Effector memory CD8-positive, alpha-beta T cell (primary cell): ENCODE data around the gene SDHC.
A peak's percentile ranks its signal among the peaks of the same experiment; 100 is the strongest.
"Not testable (repeated sequence)": the region's sequence is repeated elsewhere in the genome, so short reads cannot be mapped to it uniquely, and the experiment has no call there.

Source experiments
- ATAC-seq: fragments of 150-1000 bp; cut with Tn5 transposase; replicated peaks from 2 replicates; pipeline ENCODE4 v1.10.0; 2021; ENCODE audit warnings: mild to moderate bottlenecking, moderate library complexity
- DNase-seq, 3 experiments: peaks; one replicate each; pipeline ENCODE4 v3.0.0; 2021
- H3K27ac Mint-ChIP-seq, 2 donors: one replicate each; pipeline ENCODE4 v1.8.0; 2022; ENCODE audit warnings: mild to moderate bottlenecking in 2 of 2, mixed read lengths in 2 of 2, moderate library complexity in 2 of 2
- H3K27me3 Mint-ChIP-seq, 2 donors: one replicate each; pipeline ENCODE4 v1.8.0; 2022; ENCODE audit warnings: mixed read lengths in 2 of 2
- H3K36me3 Mint-ChIP-seq: one replicate; pipeline ENCODE4 v1.8.0; 2022; ENCODE audit warnings: mild to moderate bottlenecking, moderate library complexity, mixed read lengths; ENCODE audit not compliant: insufficient read depth
- H3K4me1 Mint-ChIP-seq, 2 donors: one replicate each; pipeline ENCODE4 v1.8.0; 2022; ENCODE audit warnings: low read depth in 2 of 2, mixed read lengths in 2 of 2
- H3K4me3 Mint-ChIP-seq, 2 donors: one replicate each; pipeline ENCODE4 v1.8.0; 2022; ENCODE audit warnings: mild to moderate bottlenecking in 2 of 2, mixed read lengths in 2 of 2, moderate library complexity in 2 of 2
- H3K9me3 Mint-ChIP-seq, 2 donors: one replicate each; pipeline ENCODE4 v1.8.0; 2022; ENCODE audit warnings: mixed read lengths in 2 of 2

The SDHC gene

DNA sequence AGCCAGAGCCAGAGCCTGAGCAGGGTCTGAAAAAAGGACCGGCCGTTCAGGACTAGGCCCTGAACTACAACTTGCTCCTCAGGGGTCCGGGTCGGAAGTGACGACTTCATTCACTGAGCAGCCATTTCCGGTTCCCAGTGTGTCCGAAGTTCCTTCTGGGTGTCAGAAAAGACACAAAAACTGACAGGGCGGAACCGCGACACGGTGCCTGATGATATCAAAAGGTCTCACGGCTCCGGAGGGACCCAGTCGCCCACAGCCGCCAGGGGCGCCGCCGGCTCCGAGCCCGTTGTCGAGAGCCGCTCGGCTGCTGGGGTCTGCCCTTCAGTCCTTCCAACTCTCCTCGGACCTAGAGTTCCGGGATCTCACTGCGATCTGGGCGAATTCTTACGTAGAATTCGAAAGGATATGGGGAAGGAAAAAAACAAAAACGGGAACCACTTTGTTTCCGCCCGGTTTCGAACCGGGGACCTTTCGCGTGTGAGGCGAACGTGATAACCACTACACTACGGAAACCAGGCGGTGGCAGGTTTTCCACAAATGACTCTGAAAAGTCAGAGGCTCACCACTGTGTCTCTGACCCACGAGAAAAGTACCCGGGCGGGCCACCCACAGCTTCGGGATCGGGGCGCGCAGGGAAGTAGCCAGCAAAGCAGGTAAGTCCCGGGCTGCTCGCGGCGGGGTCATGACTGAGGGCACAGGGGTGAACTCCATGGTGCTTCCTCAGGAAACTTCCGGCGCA is 85.2 kb downstream of the SDHC start:
- H3K27ac Mint-ChIP-seq: peak overlapping the region; percentile 100
- peak; percentile 83 for ATAC-seq
- H3K9me3 Mint-ChIP-seq: no peaks in the 10 kb centered on the region
- peaks cover 31% of the 10 kb centered on the region for H3K36me3 Mint-ChIP-seq
- DNase-seq: peak; percentile 96
- peaks cover 29 to 37% of the 10 kb centered on the region in 2 donors for H3K4me1 Mint-ChIP-seq
- H3K4me3 Mint-ChIP-seq: peak overlapping the region; percentile 93 to 98
- peaks cover 4% of the 10 kb centered on the region in 2 donors for H3K27me3 Mint-ChIP-seq

DNA sequence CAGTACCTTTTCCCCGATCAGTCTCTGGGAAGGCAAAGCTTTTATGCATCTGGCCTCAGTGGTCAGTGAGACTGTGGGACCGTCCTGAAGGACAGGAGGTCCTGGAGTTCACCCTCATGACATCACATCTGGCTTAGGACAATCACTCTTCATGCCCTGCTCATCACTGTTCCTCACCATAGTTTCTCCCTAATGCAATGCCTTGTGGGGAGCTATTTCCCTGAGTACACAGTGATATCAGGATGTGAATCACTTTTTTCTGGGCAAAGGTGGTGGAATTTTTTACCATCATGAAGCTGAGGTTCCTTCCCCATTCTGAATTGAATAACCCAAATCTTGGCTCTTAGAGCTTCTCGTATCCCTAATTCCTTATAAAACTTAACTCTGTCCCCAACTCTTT is 88.3 kb downstream of the SDHC start:
- DNase-seq: no peak
- H3K27ac Mint-ChIP-seq: no peak overlapping the region
- no peak overlapping the region for H3K4me3 Mint-ChIP-seq
- ATAC-seq: no peak
- H3K4me1 Mint-ChIP-seq: peaks cover 29 to 43% of the 10 kb centered on the region in 2 donors
- H3K9me3 Mint-ChIP-seq: no peaks in the 10 kb centered on the region
- H3K36me3 Mint-ChIP-seq: peaks cover 34% of the 10 kb centered on the region
- peaks cover 0 to 4% of the 10 kb centered on the region in 2 donors for H3K27me3 Mint-ChIP-seq

DNA sequence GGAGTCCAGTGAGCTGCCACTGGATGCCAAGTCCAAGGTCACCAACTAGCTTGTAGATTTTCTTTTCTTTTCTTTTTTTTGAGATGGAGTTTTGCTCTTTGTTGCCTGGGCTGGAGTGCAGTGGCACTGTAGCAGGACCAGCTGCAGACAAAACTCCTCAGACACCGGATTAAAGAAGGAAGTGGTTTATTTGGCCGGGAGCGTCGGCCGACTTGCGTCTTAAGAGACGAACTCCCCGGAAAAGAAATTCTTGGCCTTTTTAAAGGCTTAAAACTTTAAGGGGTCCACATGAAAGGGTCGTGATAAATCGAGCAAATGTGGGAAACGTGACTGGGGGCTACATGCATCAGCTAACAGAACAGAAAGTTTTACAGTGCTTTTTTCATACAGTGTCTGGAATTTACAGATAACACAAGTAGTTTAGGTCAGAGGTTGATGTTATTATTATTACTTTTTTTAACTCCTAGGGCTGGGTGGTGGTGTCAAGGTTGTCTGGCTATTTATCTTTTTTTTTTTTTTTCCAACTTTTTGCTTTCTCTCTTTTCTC is 89.9 kb downstream of the SDHC start:
- Mint-ChIP-seq H3K36me3 (peaks cover 24% of the 10 kb centered on the region), H3K27ac (no peak overlapping the region), H3K4me3 (peak overlapping the region in 1 of 2 donors; percentile 29), H3K9me3 (no peaks in the 10 kb centered on the region), H3K4me1 (peaks cover 31 to 43% of the 10 kb centered on the region in 2 donors), H3K27me3 (peaks cover 0 to 4% of the 10 kb centered on the region in 2 donors)
- no peak for DNase-seq
- no peak for ATAC-seq

DNA sequence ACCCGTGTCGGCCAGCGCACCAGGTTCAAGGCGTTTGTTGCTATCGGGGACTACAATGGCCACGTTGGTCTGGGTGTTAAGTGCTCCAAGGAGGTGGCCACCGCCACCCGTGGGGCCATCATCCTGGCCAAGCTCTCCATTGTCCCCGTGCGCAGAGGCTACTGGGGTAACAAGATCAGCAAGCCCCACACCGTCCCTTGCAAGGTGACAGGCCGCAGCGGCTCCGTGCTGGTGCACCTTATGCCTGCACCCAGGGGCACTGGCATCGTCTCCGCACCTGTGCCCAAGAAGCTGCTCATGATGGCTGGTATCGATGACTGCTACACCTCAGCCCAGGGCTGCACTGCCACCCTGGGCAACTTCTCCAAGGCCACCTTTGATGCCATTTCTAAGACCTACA is 92.4 kb downstream of the SDHC start:
- not testable (repeated sequence) for H3K9me3 Mint-ChIP-seq, ATAC-seq, H3K27me3 Mint-ChIP-seq, H3K36me3 Mint-ChIP-seq, DNase-seq, H3K27ac Mint-ChIP-seq, H3K4me3 Mint-ChIP-seq
- H3K4me1 Mint-ChIP-seq: peaks cover 23 to 35% of the 10 kb centered on the region in 2 donors

DNA sequence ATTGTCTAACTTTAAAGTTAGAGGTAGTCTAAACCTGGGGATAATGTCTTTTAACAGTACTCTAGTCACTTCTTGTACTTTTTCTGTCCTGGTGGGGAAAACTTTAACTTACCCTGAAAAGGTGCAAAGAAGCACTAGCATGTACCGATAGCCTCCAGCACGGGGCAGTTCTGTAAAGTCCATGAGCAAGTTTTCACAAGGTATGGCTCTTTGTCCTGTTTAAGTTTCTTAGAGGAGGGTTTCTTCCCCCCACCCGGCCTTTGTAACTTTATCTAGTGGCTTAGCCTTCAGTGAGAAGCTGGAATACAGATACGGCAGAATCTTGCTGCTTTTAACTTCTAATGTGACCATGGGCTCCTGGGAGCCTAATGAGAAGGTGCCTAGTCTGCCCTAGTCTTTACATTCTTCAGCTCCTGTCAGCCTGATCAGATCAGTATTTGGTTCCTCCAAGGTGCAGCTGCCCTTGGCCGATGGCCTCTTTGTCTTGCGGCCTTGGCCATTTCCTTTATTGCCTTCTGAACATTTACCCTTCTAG is 93.3 kb downstream of the SDHC start:
- Mint-ChIP-seq H3K4me1 (peaks cover 20 to 35% of the 10 kb centered on the region in 2 donors), H3K27me3 (no peaks in the 10 kb centered on the region), H3K27ac (no peak overlapping the region), H3K36me3 (peaks cover 3% of the 10 kb centered on the region), H3K9me3 (no peaks in the 10 kb centered on the region), H3K4me3 (no peak overlapping the region)
- no peak for ATAC-seq
- no peak for DNase-seq

DNA sequence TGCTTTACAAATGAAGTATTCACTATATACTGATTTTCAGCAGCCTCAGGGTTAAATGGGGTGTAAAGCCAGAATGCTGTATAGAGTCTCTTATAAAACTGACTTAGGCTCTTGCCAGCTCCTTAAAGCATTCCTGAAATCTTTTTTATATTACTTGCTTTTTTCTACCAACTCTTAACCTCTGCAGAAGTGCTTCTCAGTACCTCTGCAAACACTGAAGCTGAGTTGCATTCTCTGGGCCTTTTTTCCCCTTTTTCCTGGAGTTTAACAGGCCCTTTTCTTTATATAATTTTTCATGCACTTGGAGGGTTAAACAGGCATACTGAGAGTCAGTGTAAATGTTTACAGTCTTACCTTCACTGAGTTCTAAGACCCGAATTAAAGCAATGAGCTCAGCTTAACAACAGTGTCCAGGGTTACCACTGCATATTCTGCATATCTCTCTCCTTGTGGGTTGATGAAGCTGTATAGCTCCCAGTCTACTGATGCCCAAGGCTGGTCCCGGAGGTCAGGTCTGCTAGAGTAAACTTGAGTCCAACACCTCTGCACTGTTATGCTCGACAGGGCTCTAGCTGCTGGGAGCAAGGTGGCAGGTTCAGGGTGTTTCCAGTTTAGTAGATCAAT is 94.4 kb downstream of the SDHC start:
- Mint-ChIP-seq H3K4me3 (no peak overlapping the region), H3K9me3 (no peaks in the 10 kb centered on the region), H3K36me3 (peaks cover 3% of the 10 kb centered on the region), H3K27me3 (no peaks in the 10 kb centered on the region), H3K27ac (peak overlapping the region in 1 of 2 donors; percentile 64), H3K4me1 (peaks cover 20 to 35% of the 10 kb centered on the region in 2 donors)
- DNase-seq: no peak
- ATAC-seq: no peak

DNA sequence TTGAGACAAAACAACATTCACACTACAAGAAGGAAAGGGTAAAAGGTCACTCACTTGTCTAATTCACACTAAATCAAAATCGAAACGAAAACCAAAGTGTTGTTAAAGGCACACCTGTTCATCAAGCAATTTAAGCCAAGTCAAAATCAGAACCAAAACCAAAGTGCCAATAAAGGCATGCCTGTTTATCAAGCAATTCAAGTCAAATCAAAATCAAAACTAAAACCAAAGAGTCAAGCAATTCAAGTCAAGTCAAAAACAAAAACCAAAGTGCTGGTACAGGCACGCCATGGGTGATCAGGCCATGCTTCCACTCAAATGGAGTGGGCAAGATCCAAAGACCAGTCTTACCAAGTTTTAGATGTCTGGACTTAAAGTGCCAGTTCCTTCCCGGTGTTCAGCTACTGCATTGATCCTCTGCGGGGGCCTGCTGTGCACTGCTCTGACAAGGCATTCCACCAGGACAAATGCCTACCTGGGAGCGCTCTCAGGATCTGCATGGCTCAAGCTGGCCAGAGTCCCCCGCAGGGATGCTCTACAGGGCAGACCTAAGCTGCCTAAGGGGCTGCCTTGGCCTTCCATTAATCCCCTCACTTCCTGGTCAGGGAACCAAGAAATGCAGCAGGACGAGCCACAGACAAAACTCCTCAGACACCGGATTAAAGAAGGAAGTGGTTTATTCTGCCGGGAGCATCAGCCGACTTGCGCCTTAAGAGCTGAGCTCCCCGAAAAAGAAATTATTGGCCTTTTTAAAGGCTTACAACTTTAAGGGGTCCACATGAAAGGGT is 95.9 kb downstream of the SDHC start:
- not testable (repeated sequence) for H3K9me3 Mint-ChIP-seq, H3K36me3 Mint-ChIP-seq, DNase-seq, H3K27me3 Mint-ChIP-seq
- Mint-ChIP-seq H3K4me3 (peak overlapping the region; percentile 50 to 55), H3K4me1 (peaks cover 15 to 23% of the 10 kb centered on the region in 2 donors), H3K27ac (peak overlapping the region; percentile 64 to 84)
- ATAC-seq: peak; percentile 64

DNA sequence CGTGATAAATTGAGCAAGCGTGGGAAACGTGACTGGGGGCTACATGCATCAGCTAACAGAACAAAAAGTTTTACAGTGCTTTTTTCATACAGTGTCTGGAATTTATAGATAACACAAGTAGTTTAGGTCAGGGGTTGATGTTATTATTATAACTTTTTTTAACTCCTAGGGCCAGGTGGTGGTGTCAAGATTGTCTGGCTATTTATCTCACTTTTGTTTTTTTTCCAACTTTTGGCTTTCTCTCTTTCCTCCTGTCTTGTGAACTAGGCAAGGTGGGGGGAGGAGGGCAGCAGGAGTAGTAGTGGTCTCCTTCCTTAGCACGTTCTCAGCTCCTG is 96.4 kb downstream of the SDHC start:
- Mint-ChIP-seq H3K4me1 (peaks cover 15 to 19% of the 10 kb centered on the region in 2 donors), H3K27ac (peak overlapping the region in 1 of 2 donors; percentile 64)
- H3K4me3 Mint-ChIP-seq, H3K9me3 Mint-ChIP-seq, DNase-seq, ATAC-seq, H3K36me3 Mint-ChIP-seq, H3K27me3 Mint-ChIP-seq: not testable (repeated sequence)
